NB4 (cell line): ENCODE measurements around the gene ZNF763.

Experiments used
- MYC ChIP-seq: IDR thresholded peaks from 2 replicates; pipeline ENCODE4 v1.6.1; 2011; ENCODE audit warnings: low read depth, low read length
- TF ChIP-seq, protein P1 (sequence below): IDR thresholded peaks from one replicate; pipeline ENCODE4 v1.5.1; 2012; ENCODE audit warnings: low read depth, low read length

DNA sequence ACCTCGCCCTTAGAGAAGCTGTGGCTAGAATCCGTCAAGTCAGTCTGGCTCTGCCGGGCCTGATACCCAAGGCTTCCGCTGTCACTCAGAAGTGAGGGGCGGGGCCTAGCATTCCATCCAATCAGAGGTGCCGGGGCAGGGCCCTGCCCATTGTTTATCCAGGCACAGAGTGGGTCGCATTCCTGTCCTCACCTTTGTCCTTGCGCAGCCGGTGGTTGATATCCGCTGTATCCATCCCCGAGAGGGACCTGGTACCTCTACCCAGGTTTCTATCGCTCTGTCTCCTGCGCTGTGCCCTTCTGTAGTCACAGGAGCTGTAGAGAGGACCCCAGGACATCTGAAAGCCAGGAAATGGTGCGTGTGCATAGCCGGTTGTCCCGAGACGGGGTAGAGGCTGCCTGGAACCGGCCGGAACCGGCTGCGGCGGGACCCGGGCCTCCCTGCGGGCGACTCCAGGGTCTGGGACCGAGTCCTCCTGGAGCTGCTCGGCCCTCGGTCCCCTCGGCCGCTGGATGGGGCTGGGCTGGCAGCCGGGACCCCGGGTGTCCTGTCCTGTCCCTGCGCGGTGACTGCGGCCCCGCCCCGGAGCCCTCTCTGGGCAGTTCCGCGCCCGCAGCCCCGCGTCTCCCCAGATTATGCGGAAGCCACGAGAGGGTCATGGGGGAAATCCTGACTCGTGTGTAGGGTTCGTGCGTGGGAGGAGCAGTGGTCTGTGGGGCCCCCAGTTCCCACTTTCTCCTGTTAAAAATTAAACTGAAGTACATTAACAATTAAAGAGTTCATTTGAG is at the start of gene ZNF763:
- TF ChIP-seq, protein P1, sequence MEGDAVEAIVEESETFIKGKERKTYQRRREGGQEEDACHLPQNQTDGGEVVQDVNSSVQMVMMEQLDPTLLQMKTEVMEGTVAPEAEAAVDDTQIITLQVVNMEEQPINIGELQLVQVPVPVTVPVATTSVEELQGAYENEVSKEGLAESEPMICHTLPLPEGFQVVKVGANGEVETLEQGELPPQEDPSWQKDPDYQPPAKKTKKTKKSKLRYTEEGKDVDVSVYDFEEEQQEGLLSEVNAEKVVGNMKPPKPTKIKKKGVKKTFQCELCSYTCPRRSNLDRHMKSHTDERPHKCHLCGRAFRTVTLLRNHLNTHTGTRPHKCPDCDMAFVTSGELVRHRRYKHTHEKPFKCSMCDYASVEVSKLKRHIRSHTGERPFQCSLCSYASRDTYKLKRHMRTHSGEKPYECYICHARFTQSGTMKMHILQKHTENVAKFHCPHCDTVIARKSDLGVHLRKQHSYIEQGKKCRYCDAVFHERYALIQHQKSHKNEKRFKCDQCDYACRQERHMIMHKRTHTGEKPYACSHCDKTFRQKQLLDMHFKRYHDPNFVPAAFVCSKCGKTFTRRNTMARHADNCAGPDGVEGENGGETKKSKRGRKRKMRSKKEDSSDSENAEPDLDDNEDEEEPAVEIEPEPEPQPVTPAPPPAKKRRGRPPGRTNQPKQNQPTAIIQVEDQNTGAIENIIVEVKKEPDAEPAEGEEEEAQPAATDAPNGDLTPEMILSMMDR, result no peak
- no peak for TF ChIP-seq MYC
